GM23338 (cell line): ENCODE data around the gene IL19. TPM values are rescaled to one million over a fixed set of nuclear protein-coding genes. Genes with fewer than 3 reads are reported as not detected.

ENCODE experiments used
- ATAC-seq: fragments of 200-7000 bp; cut with Tn5 transposase; 3 replicates; pipeline ENCODE4 v1.9.1; 2020
- DNase-seq: peaks from one replicate; pipeline ENCODE4 v3.0.0-alpha.2; 2015; ENCODE audit warnings: low spot score
- H2AFZ ChIP-seq: fragments of 200-600 bp; sonication (generic); 2 replicates; pipeline ENCODE4 v1.8.0; 2016; ENCODE audit warnings: antibody characterized with exemption, mild to moderate bottlenecking, moderate library complexity
- H3F3A ChIP-seq: fragments of 200-600 bp; sonication (generic); replicated peaks from 2 replicates; pipeline ENCODE4 v1.8.0; 2017; ENCODE audit warnings: antibody characterized with exemption, mixed run types, low read depth
- H3K27ac ChIP-seq: fragments of 200-600 bp; sonication (generic); 2 replicates; pipeline ENCODE4 v1.6.1; 2016; ENCODE audit warnings: low read depth
- H3K27me3 ChIP-seq: fragments of 200-600 bp; sonication (generic); 2 replicates; pipeline ENCODE4 v1.8.0; 2016; ENCODE audit warnings: mild to moderate bottlenecking, mixed run types, moderate library complexity; ENCODE audit not compliant: insufficient read depth
- H3K36me3 ChIP-seq: fragments of 200-600 bp; sonication (generic); 2 replicates; pipeline ENCODE4 v1.8.0; 2016; ENCODE audit warnings: mild to moderate bottlenecking; ENCODE audit not compliant: insufficient read depth
- H3K4me1 ChIP-seq: fragments of 200-600 bp; sonication (generic); 2 replicates; pipeline ENCODE4 v1.8.0; 2016; ENCODE audit warnings: mild to moderate bottlenecking, moderate library complexity; ENCODE audit not compliant: insufficient read depth
- H3K4me2 ChIP-seq: fragments of 200-600 bp; sonication (generic); 2 replicates; pipeline ENCODE4 v1.7.1; 2017; ENCODE audit warnings: mixed run types
- H3K4me3 ChIP-seq: fragments of 200-600 bp; sonication (generic); 2 replicates; pipeline ENCODE4 v1.6.1; 2016; ENCODE audit warnings: mixed run types
- H3K79me2 ChIP-seq: fragments of 200-600 bp; sonication (generic); replicated peaks from 2 replicates; pipeline ENCODE4 v1.8.0; 2017; ENCODE audit warnings: mild to moderate bottlenecking; ENCODE audit not compliant: insufficient read depth
- H3K9me2 ChIP-seq: fragments of 200-600 bp; sonication (generic); 2 replicates; pipeline ENCODE4 v1.8.0; 2017; ENCODE audit not compliant: insufficient read depth
- H4K20me1 ChIP-seq: fragments of 200-600 bp; sonication (generic); replicated peaks from 2 replicates; pipeline ENCODE4 v1.8.0; 2017; ENCODE audit warnings: mild to moderate bottlenecking; ENCODE audit not compliant: insufficient read depth
- H3K27ac Mint-ChIP-seq: 2 replicates; pipeline ENCODE4 v1.8.0; 2020; ENCODE audit warnings: inconsistent platforms, mild to moderate bottlenecking, moderate library complexity, mixed read lengths
- H3K27me3 Mint-ChIP-seq: 3 replicates; pipeline ENCODE4 v1.8.0; 2022; ENCODE audit warnings: low read depth, mild to moderate bottlenecking, moderate library complexity, mixed read lengths, inconsistent platforms; ENCODE audit not compliant: insufficient read depth, poor library complexity
- H3K36me3 Mint-ChIP-seq: 3 replicates; pipeline ENCODE4 v1.8.0; 2021; ENCODE audit warnings: low read depth, mild to moderate bottlenecking, inconsistent platforms, moderate library complexity, mixed read lengths
- H3K4me1 Mint-ChIP-seq: 3 replicates; pipeline ENCODE4 v1.8.0; 2020; ENCODE audit warnings: mild to moderate bottlenecking, inconsistent platforms, mixed read lengths
- H3K4me3 Mint-ChIP-seq: 3 replicates; pipeline ENCODE4 v1.8.0; 2021; ENCODE audit warnings: moderate library complexity, mild to moderate bottlenecking, inconsistent platforms, mixed read lengths
- H3K9me3 Mint-ChIP-seq: 3 replicates; pipeline ENCODE4 v1.8.0; 2020; ENCODE audit warnings: moderate library complexity, mild to moderate bottlenecking, inconsistent platforms, mixed read lengths
- CREB1 ChIP-seq: fragments of 250-450 bp; sonication (Bioruptor Pico); IDR thresholded peaks from 2 replicates; pipeline ENCODE4 v1.5.0; 2020; ENCODE audit warnings: low read depth, mild to moderate bottlenecking, moderate library complexity
- CTCF ChIP-seq, 2 experiments: fragments of 200-600 bp in 1 of 2; sonication (generic) in 1 of 2; conservative IDR thresholded peaks; 2 replicates each; pipeline versions ENCODE4 v1.5.1 to v1.6.1; 2016 to 2017; ENCODE audit warnings: antibody characterized with exemption in 2 of 2, low read depth in 2 of 2, mild to moderate bottlenecking in 2 of 2, moderate library complexity in 1 of 2
- ETS1 ChIP-seq: IDR thresholded peaks from 2 replicates; pipeline ENCODE4 v1.6.1; 2016; ENCODE audit warnings: antibody characterized with exemption
- EZH2 ChIP-seq: fragments of 200-600 bp; sonication (generic); IDR thresholded peaks from one replicate; pipeline ENCODE4 v1.8.0; 2017; ENCODE audit warnings: antibody characterized with exemption, mild to moderate bottlenecking, low read depth; ENCODE audit not compliant: unreplicated experiment
- EZH2phosphoT487 ChIP-seq: fragments of 200-600 bp; sonication (generic); IDR thresholded peaks from one replicate; pipeline ENCODE4 v1.8.1; 2018; ENCODE audit warnings: antibody characterized with exemption; ENCODE audit not compliant: unreplicated experiment
- JUNB ChIP-seq: IDR thresholded peaks from one replicate; pipeline ENCODE4 v1.6.1; 2016; ENCODE audit warnings: antibody characterized with exemption; ENCODE audit not compliant: unreplicated experiment
- NANOG ChIP-seq: IDR thresholded peaks from 2 replicates; pipeline ENCODE4 v1.6.1; 2016; ENCODE audit warnings: antibody characterized with exemption, borderline replicate concordance
- POLR2AphosphoS5 ChIP-seq: IDR thresholded peaks from 2 replicates; pipeline ENCODE4 v1.6.1; 2016; ENCODE audit warnings: antibody characterized with exemption, low read depth
- REST ChIP-seq: IDR thresholded peaks from one replicate; pipeline ENCODE4 v1.6.1; 2018; ENCODE audit warnings: antibody characterized with exemption; ENCODE audit not compliant: unreplicated experiment
- STAT1 ChIP-seq: IDR thresholded peaks from one replicate; pipeline ENCODE4 v1.6.1; 2016; ENCODE audit warnings: antibody characterized with exemption; ENCODE audit not compliant: unreplicated experiment
- ZNF114 ChIP-seq: fragments of 250-450 bp; sonication (Bioruptor Pico); IDR thresholded peaks from 2 replicates; pipeline ENCODE4 v1.5.0; 2020; ENCODE audit warnings: mild to moderate bottlenecking, moderate library complexity
- ZNF331 ChIP-seq: fragments of 250-450 bp; sonication (Bioruptor Pico); IDR thresholded peaks from 2 replicates; pipeline ENCODE4 v1.5.0; 2020; ENCODE audit warnings: low read depth, mild to moderate bottlenecking, moderate library complexity
- ZNF462 ChIP-seq: fragments of 250-450 bp; sonication (Bioruptor Pico); IDR thresholded peaks from 2 replicates; pipeline ENCODE4 v1.5.0; 2020; ENCODE audit warnings: mild to moderate bottlenecking, moderate library complexity
- polyA plus RNA-seq: library from polyadenylated mRNA; unstranded; fragments of >200 nt; fragmentation: Nextera tagmentation; extraction: Ambion mirVana; gene quantifications from 2 replicates; pipeline ENCODE4 v1.2.1, GENCODE V29; 2016
- total RNA-seq: library from RNA; depleted of rRNA; stranded (reverse); fragments of >200 nt; shearing (Covaris generic); gene quantifications from 2 replicates; pipeline ENCODE4 v1.2.3, GENCODE V29; 2014

Gene IL19
- total and polyA plus RNA-seq, 2 experiments from 2014 or later, result not detected

GRCh38 chr1:206754011-206754410 is 16.6 kb upstream of the IL19 start:
- H3K36me3 Mint-ChIP-seq, result no peaks in the 10 kb centered on the region
- TF ChIP-seq EZH2phosphoT487 (no peak), ETS1 (no peak), ZNF462 (CRISPR knock-in tag) (no peak), POLR2AphosphoS5 (no peak), NANOG (no peak), REST (no peak), CTCF (conservative IDR thresholded peaks at IDR 0.05; ENCODE audit: low read depth in 2 of 2) (no peak), STAT1 (no peak), CREB1 (no peak), EZH2 (no peak), JUNB (no peak), ZNF114 (no peak), ZNF331 (CRISPR knock-in tag) (no peak)
- DNase-seq (no peak), ATAC-seq (no peak)
- peaks cover 10% of the 10 kb centered on the region for H3K4me1 Mint-ChIP-seq
- no peaks in the 10 kb centered on the region for H3K36me3 ChIP-seq
- H3K9me2 ChIP-seq, result 0 out of 2 replicates have a peak, but pooled peaks cover 5% of the 10 kb centered on the region
- no peak overlapping the region for H3K27ac ChIP-seq
- H3K9me3 Mint-ChIP-seq, result no peaks in the 10 kb centered on the region
- no peak overlapping the region for H3K4me2 ChIP-seq
- no peak overlapping the region for H2AFZ ChIP-seq
- peaks cover 1% of the 10 kb centered on the region; the same call in 1 of the 2 replicates for H4K20me1 ChIP-seq
- 0 out of 2 replicates have a peak, but pooled peaks cover 6% of the 10 kb centered on the region for H3K4me1 ChIP-seq
- no peaks in the 10 kb centered on the region for H3K79me2 ChIP-seq
- H3K27me3 ChIP-seq, result peaks cover 56% of the 10 kb centered on the region
- no peaks in the 10 kb centered on the region for H3F3A ChIP-seq
- H3K27ac Mint-ChIP-seq, result no peak overlapping the region
- peaks cover 7% of the 10 kb centered on the region for H3K27me3 Mint-ChIP-seq
- no peak overlapping the region for H3K4me3 Mint-ChIP-seq
- no peak overlapping the region for H3K4me3 ChIP-seq
